NCI-H2081 treated with DMSO at 0.1 percent for 48 hours (cell line): ENCODE results near the gene SCARF1.

Experiments
- DNase-seq: peaks from one replicate; lab custom pipeline; 2025; lab: John Stamatoyannopoulos, UW

Gene SCARF1

GRCh38 chr17:1598399-1599095, 47.0 kb downstream of the SCARF1 start:
- no peak for DNase-seq

DNA sequence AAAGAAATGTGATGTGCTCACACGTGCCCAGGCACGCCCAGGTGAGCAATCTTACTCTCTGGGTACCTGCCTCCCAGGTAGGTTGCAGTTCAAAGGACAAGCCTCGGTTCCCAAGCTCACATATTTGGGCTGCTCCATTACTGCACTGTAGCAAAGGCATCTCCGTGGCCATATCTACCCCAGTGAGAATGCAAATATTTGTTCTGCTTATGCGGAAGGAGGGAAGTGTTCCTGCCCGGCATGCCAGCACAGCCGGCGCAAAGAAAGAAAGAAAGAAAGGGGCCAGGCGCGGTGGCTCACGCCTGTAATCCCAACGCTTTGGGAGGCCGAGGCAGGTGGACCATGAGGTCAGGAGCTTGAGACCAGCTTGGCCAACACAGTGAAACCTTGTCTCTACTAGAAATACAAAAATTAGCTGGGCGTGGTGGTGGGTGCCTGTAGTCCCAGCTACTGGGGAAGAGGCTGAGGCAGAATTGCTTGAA, 47.6 kb downstream of the SCARF1 start:
- no peak for DNase-seq

DNA sequence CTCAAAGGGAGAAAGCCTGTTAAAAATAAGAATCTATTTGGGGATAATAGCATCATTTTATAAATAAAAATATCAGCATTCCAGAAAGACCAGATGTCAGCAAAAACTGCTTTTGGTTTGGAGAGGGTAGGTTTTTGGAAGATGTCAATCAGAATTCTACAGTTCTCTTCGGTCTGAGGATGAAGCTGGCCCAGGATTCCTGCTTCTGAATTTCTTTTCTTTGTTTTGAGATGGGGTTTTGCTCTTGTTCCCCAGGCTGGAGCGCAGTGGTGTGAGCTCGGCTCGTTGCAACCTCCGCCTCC, 52.0 kb downstream of the SCARF1 start:
- no peak for DNase-seq

- DNase-seq = no peak
These were observed 52.5 kb downstream of the SCARF1 start for GRCh38 chr17:1592751-1593629.

DNA sequence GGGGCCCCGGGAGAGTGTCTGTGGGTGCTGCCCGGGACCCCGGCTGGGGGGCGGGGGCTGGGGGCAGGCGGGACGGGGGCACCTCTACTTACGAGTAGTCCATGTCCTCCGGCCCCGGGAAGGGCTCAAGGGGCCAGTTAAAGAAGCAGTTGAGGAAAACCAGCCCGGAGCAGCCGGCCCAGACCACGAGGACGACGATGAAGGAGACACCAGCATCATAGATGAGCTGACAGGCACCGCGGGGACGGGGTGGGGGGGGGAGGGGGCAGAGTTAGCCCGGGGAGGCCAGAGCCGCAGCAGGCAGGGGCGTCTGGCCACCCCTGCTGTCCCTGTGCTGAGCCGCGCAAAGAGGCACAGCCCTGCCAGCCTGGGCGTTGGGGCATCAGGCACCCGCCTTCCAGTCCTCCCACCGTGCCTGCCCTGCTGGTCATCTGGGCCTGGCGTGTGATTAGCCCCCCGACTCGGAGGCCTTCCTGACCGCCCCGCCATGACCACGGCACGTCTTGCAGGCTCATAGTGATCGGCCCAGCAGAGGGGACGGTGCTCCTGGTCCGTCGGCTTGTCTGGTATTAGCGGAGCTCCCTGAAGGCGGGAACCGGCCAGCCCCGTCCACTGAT, 54.0 kb downstream of the SCARF1 start:
- no peak for DNase-seq

GRCh38 chr17:1590747-1591473, 54.6 kb downstream of the SCARF1 start:
- DNase-seq = no peak

DNA sequence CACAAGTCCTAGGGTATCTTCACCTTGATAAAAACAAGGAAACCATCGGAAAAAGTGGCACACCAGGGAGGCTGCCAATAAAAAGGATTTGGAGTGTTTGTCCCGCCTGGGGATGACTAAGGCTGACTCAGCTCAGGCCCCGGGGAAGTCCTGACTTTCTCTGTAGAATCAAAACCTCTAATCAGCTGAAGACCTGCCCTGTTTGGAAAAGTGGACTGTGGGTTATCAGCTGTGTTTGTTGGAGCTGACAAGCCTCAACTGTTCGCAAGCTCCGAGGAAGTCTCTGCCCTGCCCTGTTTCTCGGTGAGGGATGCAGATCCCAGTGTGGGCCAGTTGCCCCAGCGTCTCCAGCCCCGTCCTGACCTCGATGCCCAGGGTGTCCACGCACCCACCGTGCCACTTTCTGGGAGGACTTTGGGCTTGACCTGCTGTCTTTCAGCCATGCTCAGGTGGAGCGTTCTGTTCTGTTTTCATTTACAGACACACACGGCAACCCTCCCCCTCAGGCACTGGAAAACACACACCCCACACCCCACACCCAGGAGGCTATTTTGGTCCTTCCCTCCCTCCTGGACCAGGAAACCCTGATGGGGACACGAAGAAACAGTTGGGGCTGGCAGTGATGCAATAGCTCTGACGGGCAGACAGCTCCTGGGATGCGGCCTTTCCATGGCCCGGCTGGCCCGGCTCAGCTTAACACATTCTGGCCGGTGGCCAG, 55.3 kb downstream of the SCARF1 start:
- DNase-seq = no peak

- no peak for DNase-seq
These were observed 56.5 kb downstream of the SCARF1 start for GRCh38 chr17:1588821-1589585.

DNA sequence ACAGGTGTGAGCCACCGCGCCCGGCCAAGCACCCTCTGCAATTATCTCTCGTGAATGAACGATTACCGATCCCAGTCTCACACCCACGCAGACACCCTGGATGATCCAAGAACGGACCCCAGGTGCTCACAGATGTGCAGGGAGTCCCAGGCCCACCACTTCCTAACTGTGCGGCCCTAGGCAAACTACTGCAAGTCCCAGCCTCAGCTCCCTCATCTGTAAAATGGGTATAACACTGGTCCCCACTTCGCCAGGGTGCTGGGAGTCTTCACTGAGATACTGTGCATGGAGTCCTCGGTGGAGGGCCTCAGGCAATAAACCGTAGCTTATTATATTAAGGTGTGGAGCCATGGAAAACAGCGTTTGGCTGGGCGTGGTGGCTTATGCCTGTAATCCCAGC, 61.4 kb downstream of the SCARF1 start:
- no peak for DNase-seq
